ENCODE measurements around the gene SAMD14. TPM values are rescaled to one million over a fixed set of nuclear protein-coding genes. Genes with fewer than 3 reads are reported as not detected.

SAMD14 gene
- polyA plus RNA-seq, 2 of the 4 experiments (the other 2 are of a cell fraction): 0.12 to 0.75 TPM

DNA sequence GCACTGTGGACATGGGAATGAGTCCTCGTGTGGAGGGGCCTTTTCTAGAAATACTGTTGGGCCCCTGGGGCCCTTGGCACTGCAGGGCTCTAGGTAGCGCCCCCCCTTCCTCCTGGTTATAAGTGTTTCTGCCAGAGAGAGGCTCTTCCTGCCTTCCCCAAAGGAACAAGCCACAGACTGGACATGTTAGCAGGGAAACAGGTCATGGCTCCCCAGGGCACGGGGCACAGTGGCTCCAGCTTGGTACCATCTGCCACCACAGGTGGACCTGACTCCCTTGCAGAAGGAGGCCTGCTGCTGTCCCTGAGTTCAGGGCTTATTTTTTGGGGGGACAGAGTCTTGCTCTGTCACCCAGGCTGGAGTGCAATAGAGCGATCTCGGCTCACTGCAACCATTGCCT lies 26.0 kb downstream of the SAMD14 start:
- 78% methylated on average over 5 of the region's 5 CpGs for WGBS (ENCODE audit: missing lambda C conversion rate)
- ChIA-PET POLR2A (no interaction called here), CTCF (interaction anchor here (0.8 to 60.2 kb wide), 7 partner anchors 1 to 137 kb away, joined by 3 to 1356 read pairs (median 5); partner anchors contain the start of genes PDK2, PPP1R9B and SAMD14)
- H3K27ac ChIP-seq: no peak overlapping the region
- no peak overlapping the region for H3K4me3 ChIP-seq
- DNase-seq (ENCODE audit: low read depth in 1 of 2, low spot score in 1 of 2) (no peak), FAIRE-seq (no peak), ATAC-seq (no peak)
- H3K4me1 ChIP-seq: peaks cover 38% of the 10 kb centered on the region
- H3K9me3 ChIP-seq: no peaks in the 10 kb centered on the region
- TF ChIP-seq MAFK (IDR thresholded peaks at IDR 0.05; ENCODE audit: partially characterized antibody) (no peak), PHF8 (IDR thresholded peaks at IDR 0.05; ENCODE audit: borderline replicate concordance, low read depth) (no peak), HOXA7 (CRISPR knock-in tag; IDR thresholded peaks at IDR 0.05) (no peak)
- TF ChIP-seq, protein P1, sequence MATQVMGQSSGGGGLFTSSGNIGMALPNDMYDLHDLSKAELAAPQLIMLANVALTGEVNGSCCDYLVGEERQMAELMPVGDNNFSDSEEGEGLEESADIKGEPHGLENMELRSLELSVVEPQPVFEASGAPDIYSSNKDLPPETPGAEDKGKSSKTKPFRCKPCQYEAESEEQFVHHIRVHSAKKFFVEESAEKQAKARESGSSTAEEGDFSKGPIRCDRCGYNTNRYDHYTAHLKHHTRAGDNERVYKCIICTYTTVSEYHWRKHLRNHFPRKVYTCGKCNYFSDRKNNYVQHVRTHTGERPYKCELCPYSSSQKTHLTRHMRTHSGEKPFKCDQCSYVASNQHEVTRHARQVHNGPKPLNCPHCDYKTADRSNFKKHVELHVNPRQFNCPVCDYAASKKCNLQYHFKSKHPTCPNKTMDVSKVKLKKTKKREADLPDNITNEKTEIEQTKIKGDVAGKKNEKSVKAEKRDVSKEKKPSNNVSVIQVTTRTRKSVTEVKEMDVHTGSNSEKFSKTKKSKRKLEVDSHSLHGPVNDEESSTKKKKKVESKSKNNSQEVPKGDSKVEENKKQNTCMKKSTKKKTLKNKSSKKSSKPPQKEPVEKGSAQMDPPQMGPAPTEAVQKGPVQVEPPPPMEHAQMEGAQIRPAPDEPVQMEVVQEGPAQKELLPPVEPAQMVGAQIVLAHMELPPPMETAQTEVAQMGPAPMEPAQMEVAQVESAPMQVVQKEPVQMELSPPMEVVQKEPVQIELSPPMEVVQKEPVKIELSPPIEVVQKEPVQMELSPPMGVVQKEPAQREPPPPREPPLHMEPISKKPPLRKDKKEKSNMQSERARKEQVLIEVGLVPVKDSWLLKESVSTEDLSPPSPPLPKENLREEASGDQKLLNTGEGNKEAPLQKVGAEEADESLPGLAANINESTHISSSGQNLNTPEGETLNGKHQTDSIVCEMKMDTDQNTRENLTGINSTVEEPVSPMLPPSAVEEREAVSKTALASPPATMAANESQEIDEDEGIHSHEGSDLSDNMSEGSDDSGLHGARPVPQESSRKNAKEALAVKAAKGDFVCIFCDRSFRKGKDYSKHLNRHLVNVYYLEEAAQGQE (IDR thresholded peaks at IDR 0.05): no peak
- H3K4me2 ChIP-seq: no peak overlapping the region

- Histone ChIP-seq H3K27ac (no peak overlapping the region), H3K9me3 (no peaks in the 10 kb centered on the region), H3K4me2 (no peak overlapping the region), H3K4me3 (no peak overlapping the region), H3K4me1 (peaks cover 37% of the 10 kb centered on the region)
- FAIRE-seq (no peak), ATAC-seq (no peak), DNase-seq (ENCODE audit: low read depth in 1 of 2, low spot score in 1 of 2) (no peak)
- POLR2A ChIA-PET: no interaction called here
- WGBS (ENCODE audit: missing lambda C conversion rate): 64% methylated on average over 2 of the region's 2 CpGs
- CTCF ChIA-PET: interaction anchor here (1.1 to 60.2 kb wide), 5 partner anchors 2 to 76 kb away, joined by 3 to 1356 read pairs (median 26); partner anchors contain the start of genes PDK2, PPP1R9B and SAMD14
- TF ChIP-seq KDM1A (IDR thresholded peaks at IDR 0.05; ENCODE audit: low read depth) (no peak), MAFK (IDR thresholded peaks at IDR 0.05; ENCODE audit: partially characterized antibody) (no peak), ZFP36 (IDR thresholded peaks at IDR 0.05; ENCODE audit: borderline replicate concordance, partially characterized antibody) (peak; percentile 27), HEYL (CRISPR knock-in tag; IDR thresholded peaks at IDR 0.05) (no peak)
These were observed 26.7 kb downstream of the SAMD14 start for GRCh38 chr17:50103252-50103651.

- 74% methylated on average over 14 of the region's 15 CpGs for WGBS (ENCODE audit: missing lambda C conversion rate)
- Histone ChIP-seq H3K9me3 (no peaks in the 10 kb centered on the region), H3K4me1 (peaks cover 29% of the 10 kb centered on the region), H3K4me2 (peak overlapping the region; percentile 33), H3K27ac (peak overlapping the region in 1 of 2 experiments; percentile 68; a peak in 3 of 6 replicates), H3K4me3 (no peak overlapping the region)
- TF ChIP-seq USF2 (IDR thresholded peaks at IDR 0.05) (peak; percentile 56), EHF (CRISPR knock-in tag; IDR thresholded peaks at IDR 0.05) (no peak), HOXB13 (CRISPR knock-in tag; IDR thresholded peaks at IDR 0.05; ENCODE audit: low read depth) (no peak), KDM1A (IDR thresholded peaks at IDR 0.05; ENCODE audit: low read depth) (0 out of 2 replicates have a peak, but pooled peaks have one; percentile 17), CEBPB (IDR thresholded peaks at IDR 0.05) (no peak), TFCP2L1 (CRISPR knock-in tag; IDR thresholded peaks at IDR 0.05) (no peak), E2F6 (IDR thresholded peaks at IDR 0.05; ENCODE audit: borderline replicate concordance, low read depth) (no peak)
- ATAC-seq: peak; percentile 11 to 37; a peak in 4 of 6 replicates
- no peak for DNase-seq (ENCODE audit: low read depth in 1 of 2, low spot score in 1 of 2)
- ChIA-PET POLR2A (no interaction called here), CTCF (interaction anchor here (1.1 to 60.2 kb wide), 6 partner anchors 3 to 105 kb away, joined by 3 to 1356 read pairs (median 18); partner anchors contain the start of genes PDK2, PPP1R9B and SAMD14)
- FAIRE-seq: no peak
These were observed 27.6 kb downstream of the SAMD14 start for GRCh38 chr17:50102164-50102991.

All from A549 (cell line).